T-cell (primary cell): ENCODE data around the gene FAM171A2. TPM values are rescaled to one million over a fixed set of nuclear protein-coding genes. Genes with fewer than 3 reads are reported as not detected.

Source experiments
- ATAC-seq, 4 experiments: fragments of 200-7000 bp in 3 of 4; fragments of 150-1000 bp in 1 of 4; cut with Tn5 transposase; replicated peaks in 1 of 4; 1 replicate in 3 of 4; 2 replicates in 1 of 4; pipeline ENCODE4 v1.10.0; 2021; ENCODE audit warnings: moderate library complexity in 3 of 4, mild to moderate bottlenecking in 2 of 4, moderate number of reproducible peaks in 1 of 4
- CTCF ChIA-PET, 2 donors: fragments of 300-600 bp; sonication (Branson Sonifier 250); formaldehyde crosslinking; loops; one replicate each; lab custom pipeline; 2022; ENCODE audit warnings: antibody characterized with exemption in 2 of 2; lab: Charles Lee
- POLR2A ChIA-PET, 2 donors: fragments of 300-600 bp; sonication (Branson Sonifier 250); formaldehyde crosslinking; loops; one replicate each; lab custom pipeline; 2022; ENCODE audit warnings: antibody characterized with exemption in 2 of 2; lab: Charles Lee
- DNase-seq, 35 experiments: peaks; one replicate each; pipeline versions ENCODE4 v3.0.0 to v3.0.0-alpha.2; 2013 to 2023
- H3K27ac ChIP-seq: one replicate; pipeline ENCODE4 v1.5.1; 2013; ENCODE audit warnings: low read length
- H3K27me3 ChIP-seq, 2 experiments: replicated peaks in 1 of 2; 1 replicate in 1 of 2; 2 replicates in 1 of 2; pipeline versions ENCODE4 v1.6.1 to v1.7.0; 2013; ENCODE audit warnings: low read length in 1 of 2, mixed read lengths in 1 of 2; ENCODE audit not compliant: control insufficient read depth in 2 of 2, insufficient read depth in 2 of 2; ENCODE audit errors: extremely low read depth in 1 of 2
- H3K36me3 ChIP-seq, 2 donors: 1 replicate in 1 of 2; 2 replicates in 1 of 2; pipeline versions ENCODE4 v1.6.1 to v1.7.0; 2013; ENCODE audit warnings: low read length in 1 of 2; ENCODE audit not compliant: control insufficient read depth in 2 of 2, insufficient read depth in 1 of 2; ENCODE audit errors: extremely low read depth in 1 of 2
- H3K4me1 ChIP-seq, 2 experiments: 1 replicate in 1 of 2; 2 replicates in 1 of 2; pipeline versions ENCODE4 v1.6.1 to v1.7.0; 2013; ENCODE audit warnings: low read length in 2 of 2, mixed read lengths in 1 of 2; ENCODE audit not compliant: insufficient read depth in 2 of 2, control insufficient read depth in 1 of 2; ENCODE audit errors: extremely low read depth in 1 of 2
- H3K4me3 ChIP-seq, 2 donors: 1 replicate in 1 of 2; 2 replicates in 1 of 2; pipeline versions ENCODE4 v1.5.1 to v1.7.0; 2013; ENCODE audit warnings: mild to moderate bottlenecking in 2 of 2, low read length in 1 of 2, moderate library complexity in 1 of 2; ENCODE audit not compliant: control insufficient read depth in 1 of 2; ENCODE audit errors: extremely low read depth in 1 of 2
- H3K9me3 ChIP-seq: 2 replicates; pipeline ENCODE4 v1.7.0; 2013
- H3K27ac Mint-ChIP-seq, 2 donors: one replicate each; pipeline ENCODE4 v1.8.0; 2020 to 2021; ENCODE audit warnings: mild to moderate bottlenecking in 2 of 2, mixed read lengths in 2 of 2
- H3K27me3 Mint-ChIP-seq, 2 donors: one replicate each; pipeline ENCODE4 v1.8.0; 2021 to 2022; ENCODE audit warnings: mixed read lengths in 2 of 2
- H3K36me3 Mint-ChIP-seq: one replicate; pipeline ENCODE4 v1.8.0; 2021; ENCODE audit warnings: mixed read lengths
- H3K4me1 Mint-ChIP-seq, 3 donors: one replicate each; pipeline ENCODE4 v1.8.0; 2020 to 2022; ENCODE audit warnings: mixed read lengths in 3 of 3, mild to moderate bottlenecking in 1 of 3
- H3K4me3 Mint-ChIP-seq, 3 donors: one replicate each; pipeline ENCODE4 v1.8.0; 2020 to 2022; ENCODE audit warnings: mild to moderate bottlenecking in 3 of 3, mixed read lengths in 3 of 3, moderate library complexity in 3 of 3
- H3K9me3 Mint-ChIP-seq, 3 donors: one replicate each; pipeline ENCODE4 v1.8.0; 2020 to 2022; ENCODE audit warnings: mixed read lengths in 3 of 3
- WGBS: methylation state at CpG from one replicate; pipeline ENCODE4 v1.1.5; 2013; ENCODE audit warnings: missing lambda C conversion rate; ENCODE audit not compliant: insufficient coverage; 5-methylcytosine and 5-hydroxymethylcytosine counted together
- total RNA-seq, 35 experiments: library from RNA in 6 of 35; stranded (reverse) in 6 of 35; fragments of 120-200 nt in 1 of 35; gene quantifications; one replicate each; pipeline versions ENCODE4 v1.2.1 to v1.2.4 and lab custom pipeline; 2013 to 2026

FAM171A2 gene
- total RNA-seq, 5 donors from 2014 or later (not counting 1 experiment from before 2014, with no cell fraction given), result 0.18 to 1.5 (median 0.89) TPM

- peak within 1 kb of the TSS; percentile 96 for H3K27ac ChIP-seq
- CTCF ChIA-PET, result interaction anchor here in 1 of 2 donors (0.6 kb wide), 1 partner anchor 79 kb away, joined by 4 read pairs; no protein-coding TSS in a partner anchor
- DNase-seq, result peak; percentile 76 to 97 (median 90)
- Mint-ChIP-seq H3K27ac (peak within 1 kb of the TSS; percentile 93 to 95), H3K36me3 (peaks cover under 1% of the 10 kb centered on the region), H3K4me1 (peaks cover 12 to 35% (median 28%) of the 10 kb centered on the region in 3 donors), H3K4me3 (peak within 1 kb of the TSS; percentile 90 to 94 (median 92)), H3K9me3 (no peaks in the 10 kb centered on the region), H3K27me3 (no peaks in the 10 kb centered on the region)
- ATAC-seq, result peak; percentile 73 to 81 (median 76)
- peaks cover 4 to 41% of the 10 kb centered on the region in 2 experiments for H3K4me1 ChIP-seq
- POLR2A ChIA-PET, result no interaction called here
- under 1% methylated on average over 85 of the region's 85 CpGs for WGBS
- no peaks in the 10 kb centered on the region for H3K27me3 ChIP-seq
- no peaks in the 10 kb centered on the region for H3K9me3 ChIP-seq
- H3K4me3 ChIP-seq, result peak within 1 kb of the TSS; percentile 78 to 87
- peaks cover 10 to 19% of the 10 kb centered on the region in 2 donors for H3K36me3 ChIP-seq
These were observed 38.9 kb downstream of the FAM171A2 start, which contains the start of gene SLC25A39 for GRCh38 chr17:44324571-44325275. Gene SLC25A39, minus strand, starts transcription at chr17:44324823. Its CDS starts 1,261 bp downstream, at chr17:44323562.

- Histone ChIP-seq H3K4me1 (peaks cover 4 to 41% of the 10 kb centered on the region in 2 experiments), H3K27ac (no peak overlapping the region), H3K36me3 (peaks cover 10 to 23% of the 10 kb centered on the region in 2 donors), H3K4me3 (peak overlapping the region; percentile 78 to 87), H3K9me3 (no peaks in the 10 kb centered on the region), H3K27me3 (no peaks in the 10 kb centered on the region)
- Mint-ChIP-seq H3K27me3 (no peaks in the 10 kb centered on the region), H3K4me1 (peaks cover 12 to 35% (median 28%) of the 10 kb centered on the region in 3 donors), H3K9me3 (no peaks in the 10 kb centered on the region), H3K36me3 (peaks cover 5% of the 10 kb centered on the region), H3K27ac (no peak overlapping the region), H3K4me3 (peak overlapping the region; percentile 77 to 94 (median 81))
- ATAC-seq (no peak), DNase-seq (no peak)
- POLR2A ChIA-PET, result no interaction called here
- CTCF ChIA-PET, result no interaction called here
- WGBS, result 5% methylated on average over 35 of the region's 38 CpGs
These were observed 39.5 kb downstream of the FAM171A2 start for GRCh38 chr17:44324092-44324570.

DNA sequence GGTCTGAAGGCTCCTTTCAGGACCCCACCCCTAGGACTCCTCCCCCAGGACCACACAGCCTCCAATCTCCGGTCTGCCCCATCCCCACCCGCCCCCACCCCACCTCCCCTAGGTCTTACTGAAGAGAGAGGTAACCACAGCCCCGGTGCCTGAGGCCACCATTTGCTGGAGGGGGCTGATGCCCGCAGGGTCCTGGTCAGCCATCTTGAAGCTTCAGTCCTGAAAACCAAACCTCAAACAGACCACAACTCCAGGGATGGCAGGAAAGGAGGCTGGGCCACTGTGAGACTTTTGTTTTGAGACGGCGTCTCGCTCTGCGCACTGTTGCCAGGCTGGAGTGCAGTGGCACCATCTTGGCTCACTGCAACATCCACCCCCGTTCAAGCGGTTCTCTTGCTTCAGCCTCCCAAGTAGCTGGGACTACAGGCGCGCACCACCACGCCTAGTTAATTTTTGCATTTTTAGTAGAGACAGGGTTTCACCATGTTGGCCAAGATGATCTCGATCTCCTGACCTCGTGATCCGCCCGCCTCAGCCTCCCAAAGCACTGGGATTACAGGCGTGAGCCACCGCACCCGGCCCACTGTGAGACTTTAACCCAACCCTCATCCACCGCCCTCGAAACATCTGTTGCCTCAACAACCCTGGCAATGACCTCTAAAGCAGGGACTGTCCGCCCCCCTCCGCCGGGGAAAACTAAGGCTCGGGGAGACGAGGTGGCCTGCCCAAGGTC, 40.1 kb downstream of the FAM171A2 start:
- peaks cover 12 to 35% (median 28%) of the 10 kb centered on the region in 3 donors for H3K4me1 Mint-ChIP-seq
- ATAC-seq (no peak), DNase-seq (no peak)
- H3K4me3 Mint-ChIP-seq, result peak overlapping the region; percentile 77 to 94 (median 81)
- H3K9me3 Mint-ChIP-seq, result no peaks in the 10 kb centered on the region
- Histone ChIP-seq H3K9me3 (no peaks in the 10 kb centered on the region), H3K4me3 (peak overlapping the region; percentile 78 to 87), H3K36me3 (peaks cover 10 to 23% of the 10 kb centered on the region in 2 donors), H3K27me3 (no peaks in the 10 kb centered on the region), H3K27ac (no peak overlapping the region), H3K4me1 (peaks cover 4 to 41% of the 10 kb centered on the region in 2 experiments)
- peak overlapping the region in 1 of 2 donors; percentile 58 for H3K27ac Mint-ChIP-seq
- ChIA-PET CTCF (no interaction called here), POLR2A (no interaction called here)
- H3K36me3 Mint-ChIP-seq, result peaks cover 5% of the 10 kb centered on the region
- peaks cover 0 to under 1% of the 10 kb centered on the region in 2 donors for H3K27me3 Mint-ChIP-seq
- WGBS, result 67% methylated on average over 17 of the region's 27 CpGs

DNA sequence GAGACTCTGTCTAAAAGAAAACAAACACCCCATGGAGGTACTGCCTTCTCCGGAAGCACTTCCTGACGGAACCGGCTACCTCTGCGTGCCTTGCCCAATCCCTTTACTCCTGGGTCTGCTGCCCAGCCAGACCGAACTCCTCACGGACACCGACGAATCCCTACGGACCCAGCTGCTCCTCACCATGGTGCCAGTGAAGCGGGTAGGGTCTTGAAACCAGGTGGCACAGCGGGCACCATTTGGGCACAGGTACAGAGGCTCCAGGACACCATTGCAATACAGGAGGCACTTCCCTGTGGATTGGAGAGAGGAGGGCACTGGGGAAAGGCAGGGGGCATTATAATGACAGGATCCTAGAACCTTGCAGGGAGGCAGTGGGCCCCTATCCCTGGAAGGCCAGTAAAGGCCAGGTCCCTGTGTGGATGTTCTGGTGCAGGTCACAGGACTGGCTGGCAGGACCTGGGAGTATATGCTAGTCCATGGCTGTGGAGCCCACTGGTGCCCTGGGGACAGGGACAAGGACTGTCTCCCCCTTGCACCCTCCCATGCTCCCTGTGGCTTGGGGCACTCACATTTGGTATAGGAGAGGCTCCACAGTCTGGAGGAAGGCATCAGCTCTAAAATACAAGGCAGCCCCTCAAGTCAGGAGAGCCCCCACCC, 41.3 kb downstream of the FAM171A2 start:
- peaks cover 0 to 8% of the 10 kb centered on the region in 2 experiments for H3K27me3 ChIP-seq
- no peak overlapping the region for H3K27ac ChIP-seq
- peaks cover 5% of the 10 kb centered on the region for H3K36me3 Mint-ChIP-seq
- DNase-seq (no peak), ATAC-seq (no peak)
- peak overlapping the region in 2 of 3 donors; percentile 20 to 53 for H3K4me3 Mint-ChIP-seq
- peaks cover 3 to 10% of the 10 kb centered on the region in 2 donors for H3K27me3 Mint-ChIP-seq
- H3K4me1 ChIP-seq, result peaks cover 4 to 40% of the 10 kb centered on the region in 2 experiments
- no peak overlapping the region for H3K4me3 ChIP-seq
- H3K4me1 Mint-ChIP-seq, result peaks cover 12 to 29% (median 24%) of the 10 kb centered on the region in 3 donors
- no peak overlapping the region for H3K27ac Mint-ChIP-seq
- no peaks in the 10 kb centered on the region for H3K9me3 ChIP-seq
- no peaks in the 10 kb centered on the region for H3K9me3 Mint-ChIP-seq
- ChIA-PET POLR2A (no interaction called here), CTCF (interaction anchor here in 1 of 2 donors (0.5 kb wide), 1 partner anchor 92 kb away, joined by 5 read pairs; no protein-coding TSS in a partner anchor)
- WGBS, result 98% methylated on average over 6 of the region's 11 CpGs
- H3K36me3 ChIP-seq, result peaks cover 10 to 23% of the 10 kb centered on the region in 2 donors

GRCh38 chr17:44321246-44322120, 42.2 kb downstream of the FAM171A2 start:
- no peak overlapping the region for H3K27ac Mint-ChIP-seq
- CTCF ChIA-PET, result interaction anchor here in 1 of 2 donors (0.5 kb wide), 1 partner anchor 91 kb away, joined by 5 read pairs; no protein-coding TSS in a partner anchor
- peaks cover 5 to 17% of the 10 kb centered on the region in 2 donors for H3K27me3 Mint-ChIP-seq
- Histone ChIP-seq H3K27me3 (peaks cover 4 to 16% of the 10 kb centered on the region in 2 experiments), H3K36me3 (peaks cover 10 to 23% of the 10 kb centered on the region in 2 donors), H3K27ac (no peak overlapping the region), H3K9me3 (no peaks in the 10 kb centered on the region), H3K4me1 (peaks cover 4 to 35% of the 10 kb centered on the region in 2 experiments), H3K4me3 (no peak overlapping the region)
- ATAC-seq, result no peak
- H3K9me3 Mint-ChIP-seq, result no peaks in the 10 kb centered on the region
- H3K36me3 Mint-ChIP-seq, result peaks cover 5% of the 10 kb centered on the region
- 86% methylated on average over 6 of the region's 21 CpGs for WGBS
- POLR2A ChIA-PET, result interaction anchor here in 1 of 2 donors (0.6 kb wide), 1 partner anchor 13 kb away, joined by 3 read pairs; the partner anchor contains the start of gene RUNDC3A
- DNase-seq, result no peak
- peaks cover 7 to 26% (median 20%) of the 10 kb centered on the region in 3 donors for H3K4me1 Mint-ChIP-seq
- peak overlapping the region in 1 of 3 donors; percentile 17 for H3K4me3 Mint-ChIP-seq
